Keratinocyte (primary cell): ENCODE measurements around the gene SF3B4.

ENCODE experiments used
- CTCF ChIP-seq, 3 experiments: IDR thresholded peaks in 1 of 3; conservative IDR thresholded peaks in 1 of 3; optimal IDR thresholded peaks in 1 of 3; 2 replicates in 2 of 3; 3 replicates in 1 of 3; pipeline versions ENCODE3 to v1.5.1; 2011; ENCODE audit warnings: low read length in 3 of 3, mild to moderate bottlenecking in 3 of 3, moderate library complexity in 2 of 3, control low read depth in 1 of 3, inconsistent platforms in 1 of 3; ENCODE audit not compliant: insufficient read depth in 2 of 3; ENCODE audit errors: extremely low read depth in 1 of 3
- EZH2 ChIP-seq: IDR thresholded peaks from one replicate; pipeline ENCODE4 v1.6.1; 2012; ENCODE audit warnings: inconsistent platforms, mild to moderate bottlenecking, low read length, moderate library complexity

- no peak for TF ChIP-seq EZH2
- TF ChIP-seq CTCF (optimal IDR thresholded peaks at IDR 0.05 in 1 of 3, IDR thresholded peaks at IDR 0.05 in 1 of 3, conservative IDR thresholded peaks at IDR 0.05 in 1 of 3; ENCODE audit: extremely low read depth in 1 of 3, insufficient read depth in 2 of 3, low read length in 3 of 3) = no peak
These were observed 1.9 kb downstream of the SF3B4 start for GRCh38 chr1:149925751-149926150.
